DMS114 treated with DMSO at 0.1 percent for 48 hours (cell line): ENCODE measurements around the gene LGALS9C.
"Not testable (repeated sequence)": the region's sequence is repeated elsewhere in the genome, so short reads cannot be mapped to it uniquely, and the experiment has no call there.

Source experiments
- DNase-seq: peaks from one replicate; lab custom pipeline; 2025; ENCODE audit not compliant: unreplicated experiment; lab: John Stamatoyannopoulos, UW

The LGALS9C gene

GRCh38 chr17:18478362-18478761 is 1.8 kb downstream of the LGALS9C start:
- DNase-seq, result not testable (repeated sequence)

- DNase-seq, result not testable (repeated sequence)
Observed at GRCh38 chr17:18478977-18479595, 2.5 kb downstream of the LGALS9C start.

GRCh38 chr17:18481775-18482174 is 5.2 kb downstream of the LGALS9C start:
- DNase-seq, result not testable (repeated sequence)

- DNase-seq, result not testable (repeated sequence)
Observed at GRCh38 chr17:18485936-18486464, 9.4 kb downstream of the LGALS9C start.

- not testable (repeated sequence) for DNase-seq
Observed at GRCh38 chr17:18487633-18488032, 11.0 kb downstream of the LGALS9C start.

GRCh38 chr17:18488622-18489021 is 12.0 kb downstream of the LGALS9C start:
- not testable (repeated sequence) for DNase-seq

GRCh38 chr17:18490016-18490415 is 13.4 kb downstream of the LGALS9C start:
- not testable (repeated sequence) for DNase-seq

- DNase-seq, result not testable (repeated sequence)
Observed at GRCh38 chr17:18492712-18493480, 16.3 kb downstream of the LGALS9C start.

GRCh38 chr17:18494250-18494768 is 17.7 kb downstream of the LGALS9C start:
- DNase-seq, result not testable (repeated sequence)

GRCh38 chr17:18497044-18497443 is 20.5 kb downstream of the LGALS9C start:
- DNase-seq, result not testable (repeated sequence)

- DNase-seq, result not testable (repeated sequence)
Observed at GRCh38 chr17:18499100-18499499, 22.5 kb downstream of the LGALS9C start.

GRCh38 chr17:18499756-18500155 is 23.2 kb downstream of the LGALS9C start:
- not testable (repeated sequence) for DNase-seq

GRCh38 chr17:18500281-18500680 is 23.7 kb downstream of the LGALS9C start:
- not testable (repeated sequence) for DNase-seq

GRCh38 chr17:18500816-18501215 is 24.2 kb downstream of the LGALS9C start:
- DNase-seq, result not testable (repeated sequence)

- DNase-seq, result not testable (repeated sequence)
Observed at GRCh38 chr17:18503221-18503620, 26.6 kb downstream of the LGALS9C start.

- DNase-seq, result not testable (repeated sequence)
Observed at GRCh38 chr17:18507729-18508128, 31.1 kb downstream of the LGALS9C start.

GRCh38 chr17:18508667-18509066 is 32.1 kb downstream of the LGALS9C start:
- not testable (repeated sequence) for DNase-seq

- DNase-seq, result not testable (repeated sequence)
Observed at GRCh38 chr17:18521100-18521499, 44.5 kb downstream of the LGALS9C start.

GRCh38 chr17:18525015-18525414 is 48.4 kb downstream of the LGALS9C start:
- DNase-seq, result not testable (repeated sequence)

- not testable (repeated sequence) for DNase-seq
Observed at GRCh38 chr17:18526168-18526800, 49.7 kb downstream of the LGALS9C start.

- DNase-seq, result not testable (repeated sequence)
Observed at GRCh38 chr17:18527354-18527753, 50.8 kb downstream of the LGALS9C start.
